ENCODE measurements around the gene STARD9. TPM values are rescaled to one million over a fixed set of nuclear protein-coding genes. Genes with fewer than 3 reads are reported as not detected.

STARD9 gene
- total and polyA plus RNA-seq, 10 of the 15 experiments (the other 5 are each of a cell fraction or from before 2014, with no cell fraction given) = 0.58 to 11.5 (median 6.1) TPM

GRCh38 chr15:42736178-42736792, 160.9 kb downstream of the STARD9 start:
- ATAC-seq (peak; percentile 59), DNase-seq (ENCODE audit: low read depth, low spot score) (no peak), FAIRE-seq (no peak)
- CTCF ChIA-PET = interaction anchor here (6.2 kb wide), 1 partner anchor 190 kb away, joined by 26 read pairs; no protein-coding TSS in a partner anchor
- TF ChIP-seq NR2F1 (conservative IDR thresholded peaks at IDR 0.05) = no peak
- no peak for TF ChIP-seq IRF4 (IDR thresholded peaks at IDR 0.05; ENCODE audit: low read depth, low read length)
- 0 out of 2 replicates have a peak, but pooled peaks have one; percentile 13 for TF ChIP-seq BACH1 (IDR thresholded peaks at IDR 0.05; ENCODE audit: borderline replicate concordance)
- Histone ChIP-seq H3K9ac (ENCODE audit: control insufficient read depth, insufficient read depth, low read length) (peak overlapping the region; percentile 77), H3K27me3 (replicated peaks in 1 of 2; ENCODE audit: control insufficient read depth in 2 of 2, insufficient read depth in 2 of 2, low read length in 1 of 2) (no peaks in the 10 kb centered on the region), H4K20me1 (ENCODE audit: control insufficient read depth, insufficient read depth) (no peaks in the 10 kb centered on the region), H3K4me3 (peak overlapping the region; percentile 88), H3K79me2 (ENCODE audit: control insufficient read depth, insufficient read depth, low read length) (peaks cover 6% of the 10 kb centered on the region), H3K27ac (ENCODE audit: control insufficient read depth, insufficient read depth) (peak overlapping the region; percentile 69), H3K4me1 (ENCODE audit: control insufficient read depth, insufficient read depth, low read length) (peaks cover 18% of the 10 kb centered on the region), H3K36me3 (ENCODE audit: control insufficient read depth in 2 of 2, insufficient read depth in 2 of 2, low read length in 1 of 2) (peaks cover 8% of the 10 kb centered on the region in 2 experiments; a peak in 3 of 4 replicates), H2AFZ (ENCODE audit: control insufficient read depth, low read depth, low read length) (peak overlapping the region; percentile 94), H3K4me2 (ENCODE audit: control insufficient read depth, insufficient read depth) (peak overlapping the region; percentile 86), H3K9me3 (replicated peaks; ENCODE audit: control insufficient read depth, insufficient read depth, low read length) (no peaks in the 10 kb centered on the region)
- RAD21 ChIA-PET (ENCODE audit: unreplicated experiment) = interaction anchor here (1.5 kb wide), 1 partner anchor 190 kb away, joined by 6 read pairs; no protein-coding TSS in a partner anchor
- WGBS (ENCODE audit: insufficient coverage, insufficient replicate concordance, low lambda C conversion rate, missing lambda C conversion rate) = under 1% methylated on average over 38 of the region's 55 CpGs
- BruUV-seq (replicated peaks) = no TSS peak
- SMC1A ChIA-PET (ENCODE audit: uncharacterized antibody, unreplicated experiment) = interaction anchor here (0.6 kb wide), 1 partner anchor 448 kb away, joined by 3 read pairs; no protein-coding TSS in a partner anchor
- intact Hi-C loops (cut with micrococcal nuclease; ENCODE audit: unreplicated experiment) (loop anchor here (10.0 kb wide), 1 partner anchor 189 kb away; the partner anchor contains the start of gene TTBK2), in situ Hi-C loops (cut with MboI) (no loop called here)
- POLR2A ChIA-PET = interaction anchor here (0.5 kb wide), 1 partner anchor 1543 kb away, joined by 5 read pairs; no protein-coding TSS in a partner anchor

GRCh38 chr15:42736793-42737528, 161.6 kb downstream of the STARD9 start, which contains the start of gene CDAN1:
Gene CDAN1, minus strand, starts transcription at chr15:42737128. Its CDS starts 26 bp downstream, at chr15:42737102.
- H3K36me3 ChIP-seq (ENCODE audit: control insufficient read depth in 2 of 2, insufficient read depth in 2 of 2, low read length in 1 of 2) = peaks cover 6 to 7% of the 10 kb centered on the region in 2 experiments; a peak in 3 of 4 replicates
- H3K4me1 ChIP-seq (ENCODE audit: control insufficient read depth, insufficient read depth, low read length) = peaks cover 18% of the 10 kb centered on the region
- peak within 1 kb of the TSS; percentile 94 for H2AFZ ChIP-seq (ENCODE audit: control insufficient read depth, low read depth, low read length)
- intact Hi-C loops (cut with micrococcal nuclease; ENCODE audit: unreplicated experiment) (loop anchor here (10.0 kb wide), 1 partner anchor 188 kb away; the partner anchor contains the start of gene TTBK2), in situ Hi-C loops (cut with MboI) (no loop called here)
- peak within 1 kb of the TSS; percentile 80 for H3K9ac ChIP-seq (ENCODE audit: control insufficient read depth, insufficient read depth, low read length)
- RAD21 ChIA-PET (ENCODE audit: unreplicated experiment) = interaction anchor here (1.0 kb wide), 1 partner anchor 640 kb away, joined by 3 read pairs; no protein-coding TSS in a partner anchor
- POLR2A ChIA-PET = interaction anchor here (0.5 to 1.0 kb wide), 2 partner anchors 20 to 1543 kb away, joined by 3 to 5 read pairs; no protein-coding TSS in a partner anchor
- H3K27me3 ChIP-seq (replicated peaks in 1 of 2; ENCODE audit: control insufficient read depth in 2 of 2, insufficient read depth in 2 of 2, low read length in 1 of 2) = no peaks in the 10 kb centered on the region
- WGBS (ENCODE audit: insufficient coverage, insufficient replicate concordance, low lambda C conversion rate, missing lambda C conversion rate) = 2% methylated on average over 57 of the region's 76 CpGs
- no peaks in the 10 kb centered on the region for H4K20me1 ChIP-seq (ENCODE audit: control insufficient read depth, insufficient read depth)
- FAIRE-seq (peak; percentile 89), DNase-seq (ENCODE audit: low read depth, low spot score) (no peak), ATAC-seq (peak; percentile 97)
- peak within 1 kb of the TSS; percentile 88 for H3K4me3 ChIP-seq
- CTCF ChIA-PET = interaction anchor here (6.2 kb wide), 1 partner anchor 189 kb away, joined by 26 read pairs; no protein-coding TSS in a partner anchor
- no TSS peak for BruUV-seq (replicated peaks)
- H3K79me2 ChIP-seq (ENCODE audit: control insufficient read depth, insufficient read depth, low read length) = peaks cover 6% of the 10 kb centered on the region
- no peaks in the 10 kb centered on the region for H3K9me3 ChIP-seq (replicated peaks; ENCODE audit: control insufficient read depth, insufficient read depth, low read length)
- peak within 1 kb of the TSS; percentile 76 for H3K27ac ChIP-seq (ENCODE audit: control insufficient read depth, insufficient read depth)
- H3K4me2 ChIP-seq (ENCODE audit: control insufficient read depth, insufficient read depth) = peak within 1 kb of the TSS; percentile 94
- SMC1A ChIA-PET (ENCODE audit: uncharacterized antibody, unreplicated experiment) = interaction anchor here (0.6 kb wide), 1 partner anchor 80 kb away, joined by 3 read pairs; no protein-coding TSS in a partner anchor
- TF ChIP-seq, protein P1, sequence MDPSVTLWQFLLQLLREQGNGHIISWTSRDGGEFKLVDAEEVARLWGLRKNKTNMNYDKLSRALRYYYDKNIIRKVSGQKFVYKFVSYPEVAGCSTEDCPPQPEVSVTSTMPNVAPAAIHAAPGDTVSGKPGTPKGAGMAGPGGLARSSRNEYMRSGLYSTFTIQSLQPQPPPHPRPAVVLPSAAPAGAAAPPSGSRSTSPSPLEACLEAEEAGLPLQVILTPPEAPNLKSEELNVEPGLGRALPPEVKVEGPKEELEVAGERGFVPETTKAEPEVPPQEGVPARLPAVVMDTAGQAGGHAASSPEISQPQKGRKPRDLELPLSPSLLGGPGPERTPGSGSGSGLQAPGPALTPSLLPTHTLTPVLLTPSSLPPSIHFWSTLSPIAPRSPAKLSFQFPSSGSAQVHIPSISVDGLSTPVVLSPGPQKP (IDR thresholded peaks at IDR 0.05; ENCODE audit: low read depth, low read length) = no peak
- TF ChIP-seq SUPT20H (IDR thresholded peaks at IDR 0.05; ENCODE audit: borderline replicate concordance, control insufficient read depth, low read depth, low read length) (no peak), MXI1 (IDR thresholded peaks at IDR 0.05; ENCODE audit: low read depth, low read length) (no peak), ZNF384 (IDR thresholded peaks at IDR 0.05; ENCODE audit: borderline replicate concordance, low read depth, low read length) (no peak), CBX5 (IDR thresholded peaks at IDR 0.05; ENCODE audit: low read depth) (no peak), SMARCA5 (IDR thresholded peaks at IDR 0.05) (peak; percentile 65; the same call in 1 of the 2 replicates), GATAD2B (conservative IDR thresholded peaks at IDR 0.05; ENCODE audit: low read depth) (peak; percentile 54; the same call in 1 of the 2 replicates), RELA (IDR thresholded peaks at IDR 0.05; ENCODE audit: borderline replicate concordance, partially characterized antibody) (no peak)
- TF ChIP-seq, protein P2, sequence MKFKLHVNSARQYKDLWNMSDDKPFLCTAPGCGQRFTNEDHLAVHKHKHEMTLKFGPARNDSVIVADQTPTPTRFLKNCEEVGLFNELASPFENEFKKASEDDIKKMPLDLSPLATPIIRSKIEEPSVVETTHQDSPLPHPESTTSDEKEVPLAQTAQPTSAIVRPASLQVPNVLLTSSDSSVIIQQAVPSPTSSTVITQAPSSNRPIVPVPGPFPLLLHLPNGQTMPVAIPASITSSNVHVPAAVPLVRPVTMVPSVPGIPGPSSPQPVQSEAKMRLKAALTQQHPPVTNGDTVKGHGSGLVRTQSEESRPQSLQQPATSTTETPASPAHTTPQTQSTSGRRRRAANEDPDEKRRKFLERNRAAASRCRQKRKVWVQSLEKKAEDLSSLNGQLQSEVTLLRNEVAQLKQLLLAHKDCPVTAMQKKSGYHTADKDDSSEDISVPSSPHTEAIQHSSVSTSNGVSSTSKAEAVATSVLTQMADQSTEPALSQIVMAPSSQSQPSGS (IDR thresholded peaks at IDR 0.05; ENCODE audit: low read length) = no peak

Measured in GM12878 (cell line).